ENCODE results near the gene OSCP1. TPM values are rescaled to one million over a fixed set of nuclear protein-coding genes. Genes with fewer than 3 reads are reported as not detected.

OSCP1 gene
- total RNA-seq, 8 experiments from 2014 or later = 7.5 to 31.1 (median 24.6) TPM

DNA sequence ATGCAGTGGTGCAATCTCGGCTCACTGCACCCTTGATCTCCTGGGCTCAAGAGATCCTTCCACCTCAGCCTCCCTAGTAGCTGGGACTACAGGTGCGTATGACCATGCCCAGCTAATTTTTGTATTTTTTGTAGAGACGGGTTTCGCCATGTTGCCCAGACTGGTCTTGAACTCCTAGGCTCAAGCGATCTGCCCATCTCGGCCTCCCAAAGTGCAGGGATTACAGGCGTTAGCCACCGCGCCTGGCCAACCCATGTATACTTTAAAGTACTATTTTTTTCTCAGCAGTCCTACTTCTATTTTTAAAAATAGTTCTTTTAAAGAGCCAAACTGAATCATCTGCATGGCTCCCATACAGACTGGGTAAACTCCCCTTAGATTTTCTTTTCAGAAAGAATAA is 68.0 kb downstream of the OSCP1 start:
- H3K4me3 ChIP-seq = no peak overlapping the region
- H3K4me1 ChIP-seq (replicated peaks in 1 of 2) = peaks cover 19 to 22% of the 10 kb centered on the region in 2 donors
- in situ Hi-C loops (cut with MboI; ENCODE audit: low pct_unique_long_range_greater_than_20kb in 2 of 9, low sequenced_read_pairs in 9 of 9, unreplicated experiment in 9 of 9) = no loop called here
- no peak for ATAC-seq (replicated peaks in 6 of 8)
- no peak overlapping the region for H3K27ac ChIP-seq
- 94 to 100% (median 97%) methylated on average over 1 to 9 of the region's 9 CpGs; no CpG with 5 or more reads in 3 of the 10 experiments for WGBS, 10 experiments

DNA sequence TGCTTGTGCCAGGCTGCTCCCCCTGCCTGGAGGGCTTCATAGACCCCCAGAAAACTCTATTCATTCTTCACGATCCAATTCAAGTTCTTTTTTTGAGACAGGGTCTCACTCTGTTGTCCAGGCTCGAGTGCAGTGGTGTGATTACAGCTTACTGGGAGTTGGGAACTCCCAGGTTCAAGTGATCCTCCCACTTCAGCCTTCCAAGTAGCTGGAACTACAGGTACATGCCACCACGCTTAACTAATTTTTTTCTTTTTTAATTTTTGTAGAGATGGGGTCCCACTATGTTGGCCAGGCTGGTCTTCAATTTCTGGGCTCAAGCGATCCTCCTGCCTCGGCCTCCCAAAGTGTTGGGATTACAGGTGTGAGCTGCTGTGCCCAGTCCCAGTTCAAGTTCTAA is 68.8 kb downstream of the OSCP1 start:
- ATAC-seq (replicated peaks in 6 of 8) = no peak
- H3K4me1 ChIP-seq (replicated peaks in 1 of 2) = peaks cover 12 to 14% of the 10 kb centered on the region in 2 donors
- in situ Hi-C loops (cut with MboI; ENCODE audit: low pct_unique_long_range_greater_than_20kb in 2 of 9, low sequenced_read_pairs in 9 of 9, unreplicated experiment in 9 of 9) = no loop called here
- 80 to 100% (median 96%) methylated on average over 1 to 5 of the region's 5 CpGs; no CpG with 5 or more reads in 3 of the 10 experiments for WGBS, 10 experiments
- no peak overlapping the region for H3K27ac ChIP-seq
- no peak overlapping the region for H3K4me3 ChIP-seq

DNA sequence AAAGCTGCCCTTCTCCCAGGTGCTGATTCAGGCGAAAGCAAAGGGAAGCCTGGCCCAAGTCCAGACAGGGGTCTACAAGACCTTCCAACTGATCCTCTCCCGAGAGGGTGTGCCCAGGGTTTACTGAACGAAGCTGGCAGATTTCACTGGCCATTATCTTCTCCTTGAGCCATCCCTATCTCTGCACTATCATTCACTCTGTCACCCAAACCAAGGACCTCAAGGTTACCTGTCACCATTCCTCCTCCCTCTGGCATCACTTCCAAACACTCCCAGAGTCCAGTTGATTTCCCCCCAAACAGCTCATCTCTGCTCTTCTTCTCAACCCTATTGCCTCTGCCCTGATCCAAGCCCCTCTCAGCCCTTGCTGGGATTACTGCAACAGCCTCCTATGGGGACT is 69.5 kb downstream of the OSCP1 start:
- Histone ChIP-seq H3K27ac (no peak overlapping the region), H3K4me3 (no peak overlapping the region), H3K4me1 (replicated peaks in 1 of 2) (peaks cover 12 to 14% of the 10 kb centered on the region in 2 donors)
- in situ Hi-C loops (cut with MboI; ENCODE audit: low pct_unique_long_range_greater_than_20kb in 2 of 9, low sequenced_read_pairs in 9 of 9, unreplicated experiment in 9 of 9) = no loop called here
- 20 to 100% (median 88%) methylated on average over 1 to 3 of the region's 3 CpGs; no CpG with 5 or more reads in 3 of the 10 experiments for WGBS, 10 experiments
- ATAC-seq (replicated peaks in 6 of 8) = no peak

DNA sequence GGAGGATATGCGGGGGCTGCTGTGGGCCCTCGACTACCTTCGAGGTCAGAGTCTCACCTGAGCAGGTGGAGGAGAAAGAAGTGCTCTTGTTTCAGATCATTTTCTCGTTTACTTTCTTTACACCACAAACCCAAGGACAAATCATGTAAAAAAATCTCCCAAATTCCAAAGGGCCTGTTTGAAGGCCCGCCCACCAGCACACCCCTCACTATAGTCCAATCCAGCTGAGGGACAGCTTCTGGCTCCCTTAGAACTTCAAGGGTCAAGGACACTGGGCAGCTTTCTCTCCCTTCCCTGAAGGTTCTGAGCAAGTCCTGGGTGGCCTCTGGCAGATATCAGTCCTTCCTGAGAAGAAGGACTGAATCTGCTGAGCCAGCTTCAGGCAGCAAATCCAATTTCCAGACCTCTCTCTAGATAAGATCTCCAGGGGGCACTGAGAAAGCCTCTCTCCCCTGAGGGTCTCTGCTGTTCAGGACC is 70.1 kb downstream of the OSCP1 start:
- ATAC-seq (replicated peaks in 6 of 8) = no peak
- H3K4me3 ChIP-seq = no peak overlapping the region
- H3K27ac ChIP-seq = no peak overlapping the region
- in situ Hi-C loops (cut with MboI; ENCODE audit: low pct_unique_long_range_greater_than_20kb in 2 of 9, low sequenced_read_pairs in 9 of 9, unreplicated experiment in 9 of 9) = no loop called here
- H3K4me1 ChIP-seq (replicated peaks in 1 of 2) = peaks cover 12 to 15% of the 10 kb centered on the region in 2 donors
- WGBS, 10 experiments = 77 to 100% (median 91%) methylated on average over 1 to 5 of the region's 5 CpGs; no CpG with 5 or more reads in 2 of the 10 experiments

DNA sequence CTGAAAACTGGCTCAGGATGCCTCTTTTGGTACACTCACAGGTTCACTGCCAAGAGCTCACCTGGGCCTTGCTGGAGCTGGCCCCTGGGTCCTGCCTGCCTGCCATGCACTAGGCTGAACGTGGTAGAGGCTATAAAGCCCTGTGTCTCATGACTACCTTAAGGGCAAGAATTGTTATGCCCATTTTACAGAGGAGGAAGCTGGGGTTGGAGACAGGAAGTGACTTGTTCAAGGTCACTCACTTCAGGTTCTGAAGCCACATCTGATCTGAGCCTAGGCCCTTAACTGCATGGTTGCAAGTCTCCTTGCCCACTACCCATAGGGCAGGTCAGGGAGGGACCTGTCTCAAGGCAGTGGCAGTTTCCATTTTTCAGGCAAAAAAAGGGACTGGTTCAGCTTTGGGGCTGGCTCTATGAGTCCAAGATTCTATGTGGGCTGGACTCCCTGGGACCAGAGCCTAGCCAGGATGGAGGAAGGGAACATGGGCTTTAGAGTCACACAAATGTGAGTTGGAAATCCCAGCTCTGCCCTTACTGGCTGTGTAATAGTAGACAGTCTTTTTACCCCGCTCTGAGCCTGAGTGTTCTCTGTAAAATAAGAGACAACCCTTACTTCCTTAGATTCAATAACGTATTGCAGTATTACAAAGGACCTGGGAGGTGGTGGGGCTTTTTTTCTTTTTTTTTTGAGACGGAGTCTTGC is 72.3 kb downstream of the OSCP1 start:
- H3K27ac ChIP-seq = no peak overlapping the region
- WGBS, 10 experiments = 64 to 100% (median 84%) methylated on average over 1 to 3 of the region's 4 CpGs; no CpG with 5 or more reads in 2 of the 10 experiments
- in situ Hi-C loops (cut with MboI; ENCODE audit: low pct_unique_long_range_greater_than_20kb in 2 of 9, low sequenced_read_pairs in 9 of 9, unreplicated experiment in 9 of 9) = no loop called here
- H3K4me3 ChIP-seq = no peak overlapping the region
- ATAC-seq (replicated peaks in 6 of 8) = no peak
- peaks cover 21 to 23% of the 10 kb centered on the region in 2 donors for H3K4me1 ChIP-seq (replicated peaks in 1 of 2)

DNA sequence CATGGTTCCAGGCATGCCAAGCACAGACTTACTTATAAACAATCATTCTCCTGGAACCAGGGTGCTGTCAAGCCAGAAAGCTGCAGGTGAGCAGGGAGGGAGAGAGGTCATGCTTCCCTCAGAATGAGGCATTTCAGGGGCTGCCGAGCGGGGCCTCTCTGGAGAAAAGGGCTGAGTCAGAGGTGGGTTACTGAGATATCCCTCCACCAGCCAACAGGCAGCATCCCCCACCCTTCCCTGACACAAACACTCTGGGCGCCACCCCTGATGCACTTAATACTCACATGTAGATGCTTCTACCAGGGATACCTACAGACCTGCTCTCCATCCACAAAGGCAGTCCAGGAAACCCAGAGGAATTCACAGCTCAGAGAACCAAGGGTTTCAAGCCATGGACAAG is 77.6 kb downstream of the OSCP1 start:
- Histone ChIP-seq H3K4me3 (no peak overlapping the region), H3K27ac (peak overlapping the region; percentile 91 to 92), H3K4me1 (replicated peaks in 1 of 2) (peaks cover 40 to 46% of the 10 kb centered on the region in 2 donors)
- ATAC-seq (replicated peaks in 6 of 8) = peak in 4 of 8 experiments; percentile 1 to 7 (median 2)
- 61 to 83% (median 70%) methylated on average over 1 to 3 of the region's 3 CpGs; no CpG with 5 or more reads in 5 of the 10 experiments for WGBS, 10 experiments
- in situ Hi-C loops (cut with MboI; ENCODE audit: low pct_unique_long_range_greater_than_20kb in 2 of 9, low sequenced_read_pairs in 9 of 9, unreplicated experiment in 9 of 9) = no loop called here

DNA sequence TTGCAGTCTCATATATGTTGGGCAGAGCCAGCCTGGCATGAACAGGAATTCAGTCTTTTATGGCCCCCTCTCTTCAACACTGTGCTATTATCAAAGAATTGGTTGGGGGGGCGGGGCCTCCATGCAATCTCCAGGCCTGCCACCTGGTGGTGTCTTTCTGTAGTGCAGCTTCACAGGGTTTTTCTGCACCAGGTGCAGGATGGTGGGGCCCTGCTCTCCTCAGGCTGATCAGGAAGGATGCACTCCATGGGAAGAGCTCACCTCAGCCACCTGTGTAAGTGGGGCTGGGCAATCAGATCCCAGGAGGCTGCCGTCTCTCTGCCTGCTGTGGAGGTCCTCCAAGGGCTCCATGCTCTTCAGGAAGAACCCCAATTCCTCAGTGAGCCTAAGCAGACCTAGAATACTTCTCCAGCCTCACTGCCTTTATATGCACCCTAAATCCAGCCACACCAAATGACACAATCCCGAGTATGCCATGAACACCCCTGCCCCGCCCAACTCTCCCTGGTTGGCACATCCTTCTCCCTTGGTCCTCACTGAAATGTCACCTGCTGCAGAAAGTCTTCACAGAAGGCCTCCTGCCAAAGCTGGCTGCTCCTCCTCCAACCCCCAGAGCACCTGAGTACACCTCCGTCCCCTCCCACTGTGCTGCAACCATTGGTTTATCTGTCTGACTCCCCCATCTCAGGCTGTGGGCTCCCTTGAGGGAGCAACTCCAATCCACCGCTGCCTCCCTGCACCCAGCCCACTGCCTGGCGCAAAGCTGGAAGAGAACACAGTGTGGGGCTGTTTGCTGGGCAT is 81.0 kb downstream of the OSCP1 start:
- Histone ChIP-seq H3K4me1 (replicated peaks in 1 of 2) (peaks cover 48 to 54% of the 10 kb centered on the region in 2 donors), H3K27ac (no peak overlapping the region), H3K4me3 (no peak overlapping the region)
- ATAC-seq (replicated peaks in 6 of 8) = peak in 3 of 8 experiments; percentile 3 to 64 (median 12)
- WGBS, 10 experiments = 0 to 58% (median 44%) methylated on average over 1 to 4 of the region's 7 CpGs; no CpG with 5 or more reads in 6 of the 10 experiments
- in situ Hi-C loops (cut with MboI; ENCODE audit: low pct_unique_long_range_greater_than_20kb in 2 of 9, low sequenced_read_pairs in 9 of 9, unreplicated experiment in 9 of 9) = no loop called here

Other genes starting within 250 kb of the OSCP1 start
- 100 to 1,000 TPM in 6 of 8 experiments, 10 to 100 TPM in 2; 72.6 to 139 (median 104) TPM for gene THRAP3, start 226.0 kb downstream of the OSCP1 start, total RNA-seq
- 10 to 100 TPM in 2 of 8 experiments, 1 to 10 TPM in 6; 3.7 to 14.7 (median 7.6) TPM for gene SH3D21, start 144.1 kb downstream of the OSCP1 start, total RNA-seq
- gene EVA1B, start 126.8 kb downstream of the OSCP1 start, total RNA-seq = 10 to 100 TPM in 7 of 8 experiments, 1 to 10 TPM in 1; 7.6 to 43.0 (median 12.6) TPM
- 10 to 100 TPM; 21.2 to 49.9 (median 30.9) TPM for gene STK40, start 64.5 kb downstream of the OSCP1 start, total RNA-seq
- gene LSM10, start 52.5 kb downstream of the OSCP1 start, total RNA-seq = 10 to 100 TPM; 32.4 to 68.7 (median 40.2) TPM
- 100 to 1,000 TPM in 3 of 8 experiments, 10 to 100 TPM in 5; 45.9 to 146 (median 86.4) TPM for gene MRPS15, start 13.9 kb upstream of the OSCP1 start, total RNA-seq
- 1 to 10 TPM in 4 of 8 experiments, under 1 TPM in 3, not detected in 1; 0.05 to 6.9 (median 1.7) TPM for gene CSF3R, start 32.5 kb upstream of the OSCP1 start, total RNA-seq

Data from motor neuron (in vitro differentiated cells).